Smooth muscle cell (in vitro differentiated cells): ENCODE measurements around the gene RBMX2. TPM values are rescaled to one million over a fixed set of nuclear protein-coding genes. Genes with fewer than 3 reads are reported as not detected.

Experiments used
- DNase-seq: peaks from one replicate; lab custom pipeline; 2025; ENCODE audit not compliant: unreplicated experiment; lab: John Stamatoyannopoulos, UW
- H2AFZ ChIP-seq: fragments of 200-600 bp; sonication (generic); 2 replicates; pipeline ENCODE4 v1.6.0; 2016; ENCODE audit warnings: antibody characterized with exemption, low read depth, mild to moderate bottlenecking
- H3F3A ChIP-seq: fragments of 200-600 bp; sonication (generic); 2 replicates; pipeline ENCODE4 v1.6.0; 2017; ENCODE audit warnings: antibody characterized with exemption, low read depth
- H3K27ac ChIP-seq: fragments of 200-600 bp; sonication (generic); 2 replicates; pipeline ENCODE4 v1.5.1; 2016; ENCODE audit warnings: low read depth, mild to moderate bottlenecking
- H3K27me3 ChIP-seq: fragments of 200-600 bp; sonication (generic); 2 replicates; pipeline ENCODE4 v1.6.1; 2016; ENCODE audit warnings: low read depth, mild to moderate bottlenecking
- H3K36me3 ChIP-seq: fragments of 200-600 bp; sonication (generic); 2 replicates; pipeline ENCODE4 v1.5.1; 2016; ENCODE audit warnings: low read depth
- H3K4me1 ChIP-seq: fragments of 200-600 bp; sonication (generic); 2 replicates; pipeline ENCODE4 v1.5.1; 2016; ENCODE audit warnings: low read depth
- H3K4me2 ChIP-seq: fragments of 200-600 bp; sonication (generic); 2 replicates; pipeline ENCODE4 v1.6.0; 2016; ENCODE audit warnings: mild to moderate bottlenecking
- H3K4me3 ChIP-seq: fragments of 200-600 bp; sonication (generic); 2 replicates; pipeline ENCODE4 v1.5.1; 2016; ENCODE audit warnings: mild to moderate bottlenecking
- H3K79me2 ChIP-seq: fragments of 200-600 bp; sonication (generic); 2 replicates; pipeline ENCODE4 v1.6.0; 2016; ENCODE audit warnings: low read depth, mild to moderate bottlenecking
- H3K9ac ChIP-seq: fragments of 200-600 bp; sonication (generic); 2 replicates; pipeline ENCODE4 v1.6.0; 2016; ENCODE audit warnings: low read depth
- H3K9me3 ChIP-seq: fragments of 200-600 bp; sonication (generic); replicated peaks from 2 replicates; pipeline ENCODE4 v1.5.1; 2016; ENCODE audit warnings: low read depth
- H4K20me1 ChIP-seq: fragments of 200-600 bp; sonication (generic); 2 replicates; pipeline ENCODE4 v1.6.0; 2016; ENCODE audit warnings: low read depth
- WGBS: methylation state at CpG from one replicate; pipeline ENCODE4 v1.1.7; 2016; ENCODE audit warnings: low lambda C conversion rate; 5-methylcytosine and 5-hydroxymethylcytosine counted together
- polyA plus RNA-seq: library from polyadenylated mRNA; unstranded; fragments of >200 nt; fragmentation: Nextera tagmentation; extraction: Ambion mirVana; gene quantifications from 2 replicates; pipeline ENCODE4 v1.2.1, GENCODE V29; 2016
- total RNA-seq: library from RNA; depleted of rRNA; stranded (reverse); fragments of >200 nt; gene quantifications from 2 replicates; pipeline ENCODE4 v1.2.3, GENCODE V29; 2014
- TF ChIP-seq, protein P1 (sequence below): fragments of 200-600 bp; sonication (generic); IDR thresholded peaks from 2 replicates; pipeline ENCODE4 v1.5.1; 2017; ENCODE audit warnings: borderline replicate concordance, mild to moderate bottlenecking, antibody characterized with exemption; ENCODE audit not compliant: insufficient read depth, poor library complexity, severe bottlenecking

Gene RBMX2
- total and polyA plus RNA-seq, 2 experiments from 2014 or later: 15.9 to 19.8 TPM

DNA sequence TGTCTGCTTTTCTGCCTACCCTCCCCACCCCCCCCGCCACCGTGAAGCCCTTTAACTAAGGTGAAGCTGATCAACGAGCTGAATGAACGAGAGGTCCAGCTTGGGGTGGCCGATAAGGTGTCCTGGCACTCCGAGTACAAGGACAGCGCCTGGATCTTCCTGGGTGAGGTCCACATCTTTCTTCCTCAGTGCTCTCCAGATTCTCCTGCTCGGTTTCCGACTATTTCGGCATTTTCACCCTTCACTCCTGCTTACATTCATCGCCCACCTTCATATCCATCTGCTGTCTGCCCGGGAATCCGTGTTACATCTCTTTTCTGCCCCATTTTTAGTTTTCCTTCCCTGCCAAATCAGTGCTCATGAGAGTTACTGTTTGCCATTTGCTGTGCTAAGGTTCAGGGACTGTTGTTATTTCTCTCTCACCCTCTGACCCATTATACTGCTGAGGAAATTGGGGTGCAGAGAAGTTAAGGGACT, 459 bp downstream of the RBMX2 start:
- H2AFZ ChIP-seq: peak overlapping the region; percentile 56
- H3K9me3 ChIP-seq: no peaks in the 10 kb centered on the region
- DNase-seq: no peak
- TF ChIP-seq, protein P1, sequence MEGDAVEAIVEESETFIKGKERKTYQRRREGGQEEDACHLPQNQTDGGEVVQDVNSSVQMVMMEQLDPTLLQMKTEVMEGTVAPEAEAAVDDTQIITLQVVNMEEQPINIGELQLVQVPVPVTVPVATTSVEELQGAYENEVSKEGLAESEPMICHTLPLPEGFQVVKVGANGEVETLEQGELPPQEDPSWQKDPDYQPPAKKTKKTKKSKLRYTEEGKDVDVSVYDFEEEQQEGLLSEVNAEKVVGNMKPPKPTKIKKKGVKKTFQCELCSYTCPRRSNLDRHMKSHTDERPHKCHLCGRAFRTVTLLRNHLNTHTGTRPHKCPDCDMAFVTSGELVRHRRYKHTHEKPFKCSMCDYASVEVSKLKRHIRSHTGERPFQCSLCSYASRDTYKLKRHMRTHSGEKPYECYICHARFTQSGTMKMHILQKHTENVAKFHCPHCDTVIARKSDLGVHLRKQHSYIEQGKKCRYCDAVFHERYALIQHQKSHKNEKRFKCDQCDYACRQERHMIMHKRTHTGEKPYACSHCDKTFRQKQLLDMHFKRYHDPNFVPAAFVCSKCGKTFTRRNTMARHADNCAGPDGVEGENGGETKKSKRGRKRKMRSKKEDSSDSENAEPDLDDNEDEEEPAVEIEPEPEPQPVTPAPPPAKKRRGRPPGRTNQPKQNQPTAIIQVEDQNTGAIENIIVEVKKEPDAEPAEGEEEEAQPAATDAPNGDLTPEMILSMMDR: no peak
- peak overlapping the region; percentile 80 for H3K4me2 ChIP-seq
- H3K36me3 ChIP-seq: no peaks in the 10 kb centered on the region
- H3F3A ChIP-seq: no peaks in the 10 kb centered on the region
- H3K27ac ChIP-seq: no peak overlapping the region
- peaks cover 12% of the 10 kb centered on the region for H3K79me2 ChIP-seq
- no peaks in the 10 kb centered on the region for H3K27me3 ChIP-seq
- H3K4me1 ChIP-seq: no peaks in the 10 kb centered on the region
- 42% methylated on average over 13 of the region's 13 CpGs for WGBS
- H3K4me3 ChIP-seq: peak overlapping the region; percentile 76
- H4K20me1 ChIP-seq: no peaks in the 10 kb centered on the region
- H3K9ac ChIP-seq: peak overlapping the region; percentile 69

DNA sequence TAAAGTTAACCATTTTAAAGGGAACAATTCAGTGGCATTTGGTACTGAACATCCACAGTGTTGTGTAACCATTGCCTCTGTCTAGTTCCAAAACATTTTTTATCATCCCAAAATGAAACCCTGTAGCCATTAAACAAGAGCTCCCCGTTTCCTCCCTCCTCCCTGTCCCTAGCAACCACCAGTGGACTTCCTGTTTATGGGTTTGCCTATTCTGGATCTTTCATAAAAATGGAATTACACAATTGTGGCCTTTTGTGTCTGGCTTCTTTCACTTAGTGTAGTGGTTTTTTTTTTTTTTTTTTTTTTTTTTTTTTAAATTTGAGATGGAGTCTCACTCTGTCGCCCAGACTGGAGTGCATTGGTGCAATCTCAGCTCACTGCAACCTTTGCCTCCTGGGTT, 11.6 kb downstream of the RBMX2 start:
- no peaks in the 10 kb centered on the region for H3K9me3 ChIP-seq
- 77% methylated on average over 2 of the region's 2 CpGs for WGBS
- no peak overlapping the region for H3K4me2 ChIP-seq

GRCh38 chrX:130414800-130415199, 13.0 kb downstream of the RBMX2 start:
- Histone ChIP-seq H3K27ac (no peak overlapping the region), H3K27me3 (no peaks in the 10 kb centered on the region), H3K9ac (no peak overlapping the region), H3K36me3 (no peaks in the 10 kb centered on the region), H3K9me3 (no peaks in the 10 kb centered on the region), H4K20me1 (no peaks in the 10 kb centered on the region), H3K4me3 (no peak overlapping the region), H2AFZ (no peak overlapping the region), H3F3A (no peaks in the 10 kb centered on the region), H3K4me1 (no peaks in the 10 kb centered on the region), H3K79me2 (no peaks in the 10 kb centered on the region), H3K4me2 (no peak overlapping the region)
- no peak for DNase-seq
- TF ChIP-seq, protein P1: no peak
- WGBS: 86% methylated on average over 5 of the region's 5 CpGs

More for the DNA sequence above, 11.6 kb downstream of the RBMX2 start:
- Histone ChIP-seq H4K20me1 (no peaks in the 10 kb centered on the region), H2AFZ (no peak overlapping the region), H3F3A (no peaks in the 10 kb centered on the region), H3K79me2 (no peaks in the 10 kb centered on the region), H3K27ac (no peak overlapping the region), H3K9ac (no peak overlapping the region), H3K27me3 (no peaks in the 10 kb centered on the region), H3K36me3 (no peaks in the 10 kb centered on the region), H3K4me1 (no peaks in the 10 kb centered on the region), H3K4me3 (no peak overlapping the region)
- TF ChIP-seq, protein P1: no peak
- no peak for DNase-seq

DNA sequence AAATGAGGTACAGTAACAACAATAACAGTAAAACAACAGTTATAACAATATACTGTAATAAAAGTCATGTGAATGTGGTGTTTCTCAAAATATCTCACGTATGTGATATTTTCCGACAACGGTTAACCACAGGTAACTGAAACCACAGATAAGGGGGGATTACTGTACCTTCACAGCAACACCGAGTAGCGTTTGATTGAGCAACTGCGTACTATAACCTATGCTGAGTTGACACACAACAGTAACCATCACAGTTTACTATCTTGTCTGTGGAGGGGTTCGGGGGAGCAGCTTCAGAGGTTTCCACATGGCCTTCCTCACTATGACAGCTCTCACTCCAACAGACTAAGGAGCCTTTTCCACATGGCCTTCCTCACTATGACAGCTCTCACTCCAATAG, 13.4 kb downstream of the RBMX2 start:
- Histone ChIP-seq H4K20me1 (no peaks in the 10 kb centered on the region), H3K4me3 (no peak overlapping the region), H3K4me2 (no peak overlapping the region), H3K9ac (no peak overlapping the region), H3K27me3 (no peaks in the 10 kb centered on the region), H2AFZ (no peak overlapping the region), H3F3A (no peaks in the 10 kb centered on the region), H3K4me1 (no peaks in the 10 kb centered on the region), H3K27ac (no peak overlapping the region), H3K79me2 (no peaks in the 10 kb centered on the region), H3K36me3 (no peaks in the 10 kb centered on the region), H3K9me3 (no peaks in the 10 kb centered on the region)
- 92% methylated on average over 7 of the region's 7 CpGs for WGBS
- TF ChIP-seq, protein P1: no peak
- DNase-seq: no peak
